Vagina (tissue), 2 donors: ENCODE data around the gene TMTC1. TPM values are rescaled to one million over a fixed set of nuclear protein-coding genes. Genes with fewer than 3 reads are reported as not detected.
A peak's percentile ranks its signal among the peaks of the same experiment; 100 is the strongest.

ENCODE experiments used
- DNase-seq, 2 donors: peaks; one replicate each; pipeline ENCODE4 v3.0.0-alpha.2; 2017; ENCODE audit errors: extremely low spot score in 2 of 2
- H3K27ac ChIP-seq: fragments of 200-600 bp; sonication (generic); one replicate; pipeline ENCODE4 v1.5.1; 2019
- H3K27me3 ChIP-seq: fragments of 200-600 bp; sonication (generic); one replicate; pipeline ENCODE4 v1.5.1; 2019
- H3K36me3 ChIP-seq, 2 donors: fragments of 200-600 bp; sonication (generic); one replicate each; pipeline ENCODE4 v1.5.1; 2017 to 2019
- H3K4me1 ChIP-seq: fragments of 200-600 bp; sonication (generic); one replicate; pipeline ENCODE4 v1.5.1; 2019
- H3K4me3 ChIP-seq, 2 donors: fragments of 200-600 bp; sonication (generic); 1 replicate in 1 of 2; 2 replicates in 1 of 2; pipeline ENCODE4 v1.5.1; 2016 to 2019
- H3K9me3 ChIP-seq: fragments of 200-600 bp; sonication (generic); one replicate; pipeline ENCODE4 v1.5.1; 2019
- POLR2A ChIP-seq, 2 donors: fragments of 450-650 bp; IDR thresholded peaks; one replicate each; pipeline ENCODE4 v1.6.1; 2017; ENCODE audit warnings: antibody characterized with exemption in 2 of 2, mild to moderate bottlenecking in 2 of 2, moderate library complexity in 2 of 2
- POLR2AphosphoS5 ChIP-seq, 2 donors: sonication (generic); formaldehyde crosslinking; IDR thresholded peaks; one replicate each; pipeline ENCODE4 v1.9.0; 2017; ENCODE audit warnings: antibody characterized with exemption in 2 of 2, mild to moderate bottlenecking in 2 of 2, low read depth in 1 of 2; ENCODE audit not compliant: insufficient read depth in 1 of 2
- intact Hi-C: fragments of 100-400 bp; cut with DNase I; formaldehyde crosslinking; loops from one replicate; pipeline ENCODE4 v1.15.1; 2023
- total RNA-seq: library from RNA; depleted of rRNA; stranded (reverse); fragments of >200 nt; gene quantifications from one replicate; pipeline ENCODE4 v1.2.3, GENCODE V29; 2016
- TF ChIP-seq, protein P1 (sequence below), 3 experiments: fragments of 450-650 bp in 2 of 3; fragments of 200-600 bp in 1 of 3; sonication (generic) in 1 of 3; IDR thresholded peaks; one replicate each; pipeline ENCODE4 v1.5.1; 2017 to 2019; ENCODE audit warnings: antibody characterized with exemption in 3 of 3, mild to moderate bottlenecking in 2 of 3, moderate library complexity in 2 of 3

Gene TMTC1
- total RNA-seq, 1 donor from 2014 or later = 63.8 TPM

DNA sequence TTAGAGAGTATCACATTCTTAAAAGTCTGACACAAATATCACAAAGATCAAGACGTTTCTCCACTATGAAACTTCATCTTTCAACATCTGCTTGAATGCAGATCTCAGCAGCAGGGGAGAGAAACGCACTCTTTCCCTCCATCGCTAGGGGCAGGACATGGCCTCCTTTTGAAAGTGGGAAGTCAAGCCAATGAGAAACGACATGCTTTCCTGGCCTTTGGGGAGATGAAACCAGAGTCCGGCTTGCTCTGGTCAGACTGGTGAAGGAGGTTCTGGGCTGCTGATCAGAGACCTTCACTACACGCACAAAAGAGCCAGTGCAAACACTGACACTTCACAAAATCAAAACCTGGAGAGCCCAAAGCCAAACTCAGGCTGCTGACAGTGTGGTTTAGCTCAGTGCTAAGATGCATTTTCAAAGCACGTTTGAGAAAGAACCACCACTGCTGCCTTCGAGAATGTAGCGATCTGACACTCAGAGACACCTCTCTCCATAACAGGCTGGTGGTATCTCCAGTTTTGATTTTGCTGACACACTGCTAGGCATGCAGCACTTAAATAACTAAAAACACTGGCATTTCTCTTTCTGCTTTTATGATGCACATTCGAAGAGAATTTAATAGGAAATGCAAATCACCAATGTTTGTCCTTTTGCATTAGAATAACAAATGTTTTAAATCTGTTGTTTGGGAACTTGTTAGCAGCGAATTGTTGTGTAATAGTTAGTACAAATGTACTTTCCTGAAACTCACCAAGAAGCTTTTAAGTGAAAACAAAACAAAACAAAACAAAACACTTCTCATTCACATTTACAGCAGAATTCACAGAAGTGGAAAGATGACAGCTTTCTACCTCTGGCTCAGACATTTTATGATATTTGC is 192.4 kb downstream of the TMTC1 start:
- no peaks in the 10 kb centered on the region for H3K27me3 ChIP-seq
- H3K27ac ChIP-seq = no peak overlapping the region
- no peak for TF ChIP-seq POLR2AphosphoS5 (IDR thresholded peaks at IDR 0.05; ENCODE audit: insufficient read depth in 1 of 2, low read depth in 1 of 2)
- TF ChIP-seq, protein P1, sequence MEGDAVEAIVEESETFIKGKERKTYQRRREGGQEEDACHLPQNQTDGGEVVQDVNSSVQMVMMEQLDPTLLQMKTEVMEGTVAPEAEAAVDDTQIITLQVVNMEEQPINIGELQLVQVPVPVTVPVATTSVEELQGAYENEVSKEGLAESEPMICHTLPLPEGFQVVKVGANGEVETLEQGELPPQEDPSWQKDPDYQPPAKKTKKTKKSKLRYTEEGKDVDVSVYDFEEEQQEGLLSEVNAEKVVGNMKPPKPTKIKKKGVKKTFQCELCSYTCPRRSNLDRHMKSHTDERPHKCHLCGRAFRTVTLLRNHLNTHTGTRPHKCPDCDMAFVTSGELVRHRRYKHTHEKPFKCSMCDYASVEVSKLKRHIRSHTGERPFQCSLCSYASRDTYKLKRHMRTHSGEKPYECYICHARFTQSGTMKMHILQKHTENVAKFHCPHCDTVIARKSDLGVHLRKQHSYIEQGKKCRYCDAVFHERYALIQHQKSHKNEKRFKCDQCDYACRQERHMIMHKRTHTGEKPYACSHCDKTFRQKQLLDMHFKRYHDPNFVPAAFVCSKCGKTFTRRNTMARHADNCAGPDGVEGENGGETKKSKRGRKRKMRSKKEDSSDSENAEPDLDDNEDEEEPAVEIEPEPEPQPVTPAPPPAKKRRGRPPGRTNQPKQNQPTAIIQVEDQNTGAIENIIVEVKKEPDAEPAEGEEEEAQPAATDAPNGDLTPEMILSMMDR (IDR thresholded peaks at IDR 0.05) = peak in 1 of 3 experiments; percentile 12
- intact Hi-C loops = no loop called here
- peak overlapping the region in 1 of 2 donors; percentile 7 for H3K4me3 ChIP-seq
- peaks cover 10% of the 10 kb centered on the region for H3K4me1 ChIP-seq
- no peaks in the 10 kb centered on the region for H3K9me3 ChIP-seq
- DNase-seq = no peak
- H3K36me3 ChIP-seq = no peaks in the 10 kb centered on the region

DNA sequence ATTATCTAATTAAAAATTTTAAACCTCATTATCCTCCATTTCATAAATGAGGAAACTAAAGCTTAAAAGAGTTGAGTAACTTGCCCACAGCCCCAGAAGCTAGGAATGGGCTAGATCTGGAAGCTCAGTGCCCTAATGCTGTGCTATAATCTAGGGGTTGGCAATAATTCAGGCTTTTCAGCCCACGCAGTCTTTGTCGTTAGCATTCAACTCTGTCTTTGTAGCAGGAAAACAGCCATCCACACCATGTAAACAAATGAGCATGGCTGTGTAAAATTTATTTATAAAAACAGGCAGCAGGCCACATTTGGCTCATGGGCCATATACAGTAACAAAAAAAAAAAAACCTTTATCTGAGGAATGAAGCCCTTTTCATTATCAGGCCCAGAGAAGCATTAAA is 193.9 kb downstream of the TMTC1 start:
- H3K27me3 ChIP-seq = no peaks in the 10 kb centered on the region
- no peaks in the 10 kb centered on the region for H3K9me3 ChIP-seq
- no peak for DNase-seq
- TF ChIP-seq POLR2A (IDR thresholded peaks at IDR 0.05) = no peak
- TF ChIP-seq, protein P1 (IDR thresholded peaks at IDR 0.05) = no peak
- TF ChIP-seq POLR2AphosphoS5 (IDR thresholded peaks at IDR 0.05; ENCODE audit: insufficient read depth in 1 of 2, low read depth in 1 of 2) = no peak
- H3K4me3 ChIP-seq = no peak overlapping the region
- H3K27ac ChIP-seq = peak overlapping the region; percentile 4
- intact Hi-C loops = no loop called here
- no peaks in the 10 kb centered on the region for H3K36me3 ChIP-seq
- H3K4me1 ChIP-seq = peaks cover 10% of the 10 kb centered on the region

DNA sequence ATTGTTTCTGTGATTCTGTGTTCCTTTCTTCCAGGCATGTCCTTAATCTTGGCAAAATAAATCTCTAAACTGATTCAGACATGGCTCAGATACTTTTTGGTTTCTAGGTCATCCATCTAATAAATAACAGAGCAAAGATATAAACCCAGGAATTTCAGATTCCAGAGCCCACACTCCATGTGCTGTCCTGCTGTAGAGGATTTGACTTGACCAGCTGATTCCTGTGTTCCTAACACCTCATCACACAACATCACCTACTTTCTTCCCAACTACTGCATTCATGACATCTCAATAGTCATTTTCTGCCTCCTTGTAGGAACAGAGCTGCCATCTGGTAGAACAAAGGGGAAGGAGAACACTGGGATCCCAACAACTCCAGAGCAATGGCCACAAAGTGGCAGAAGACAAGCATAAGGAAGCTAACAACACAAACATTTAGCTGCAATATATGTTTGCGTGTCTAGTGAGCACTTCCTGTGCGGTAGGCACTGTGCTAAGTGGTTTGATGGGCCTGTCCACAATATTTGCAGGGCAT is 194.4 kb downstream of the TMTC1 start:
- Histone ChIP-seq H3K27me3 (no peaks in the 10 kb centered on the region), H3K36me3 (no peaks in the 10 kb centered on the region), H3K4me3 (no peak overlapping the region), H3K9me3 (no peaks in the 10 kb centered on the region), H3K27ac (peak overlapping the region; percentile 4), H3K4me1 (peaks cover 10% of the 10 kb centered on the region)
- intact Hi-C loops = no loop called here
- TF ChIP-seq POLR2A (IDR thresholded peaks at IDR 0.05) = no peak
- TF ChIP-seq, protein P1 (IDR thresholded peaks at IDR 0.05) = no peak
- no peak for TF ChIP-seq POLR2AphosphoS5 (IDR thresholded peaks at IDR 0.05; ENCODE audit: insufficient read depth in 1 of 2, low read depth in 1 of 2)
- no peak for DNase-seq

DNA sequence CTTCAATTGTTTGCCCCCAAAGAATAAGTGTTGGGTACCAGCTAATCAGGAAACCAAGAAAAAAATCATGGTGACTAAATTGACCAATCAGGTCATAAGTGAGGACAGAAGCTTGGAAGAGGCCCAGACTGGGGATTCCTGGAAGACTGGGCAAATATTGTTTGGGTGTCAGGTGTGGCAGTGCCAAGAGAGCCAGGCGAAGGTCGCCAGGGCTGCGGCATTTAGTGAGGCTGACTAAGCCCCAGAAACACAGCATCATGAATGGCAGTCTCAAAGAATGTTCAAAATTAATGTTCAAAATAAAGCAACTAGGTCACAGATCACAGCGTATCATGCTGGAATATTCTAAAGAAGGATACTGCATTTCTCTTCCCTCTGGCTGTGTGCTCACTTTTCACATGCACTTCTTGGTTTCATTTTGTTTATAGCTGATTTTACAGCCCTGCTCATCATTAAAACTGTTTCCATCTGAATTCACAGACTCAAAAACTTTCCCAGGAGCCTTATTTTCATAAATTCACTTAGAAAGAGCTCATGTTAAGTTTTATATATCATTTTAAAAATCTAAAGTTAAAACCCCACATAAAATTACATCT is 201.0 kb downstream of the TMTC1 start:
- Histone ChIP-seq H3K27ac (peak overlapping the region; percentile 82), H3K9me3 (no peaks in the 10 kb centered on the region), H3K4me1 (peaks cover 27% of the 10 kb centered on the region), H3K36me3 (no peaks in the 10 kb centered on the region), H3K27me3 (no peaks in the 10 kb centered on the region), H3K4me3 (peak overlapping the region in 1 of 2 donors; percentile 20)
- intact Hi-C loops = no loop called here
- TF ChIP-seq POLR2AphosphoS5 (IDR thresholded peaks at IDR 0.05; ENCODE audit: insufficient read depth in 1 of 2, low read depth in 1 of 2) (peak in 1 of 2 donors; percentile 29), POLR2A (IDR thresholded peaks at IDR 0.05) (no peak)
- no peak for DNase-seq

DNA sequence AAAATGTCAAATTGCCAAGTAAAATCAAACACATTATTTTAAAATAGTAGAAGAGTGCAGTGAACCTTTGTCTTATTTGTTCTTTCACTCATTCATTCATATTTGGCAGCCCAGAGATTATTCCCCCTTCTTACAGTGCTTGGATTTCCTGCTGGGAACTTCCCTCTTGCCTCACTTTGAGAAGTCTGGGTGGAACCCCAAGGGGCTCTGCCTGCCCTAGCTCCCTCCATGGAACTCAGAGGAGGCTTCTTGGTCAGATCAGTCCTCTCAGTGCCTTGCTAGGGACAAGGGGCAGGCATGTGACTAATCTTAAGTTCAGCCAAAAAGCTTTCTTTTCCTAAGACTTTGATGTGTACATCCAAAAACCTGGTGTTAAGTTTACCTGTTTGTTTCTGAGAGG is 201.6 kb downstream of the TMTC1 start:
- Histone ChIP-seq H3K4me1 (peaks cover 27% of the 10 kb centered on the region), H3K36me3 (no peaks in the 10 kb centered on the region), H3K27ac (peak overlapping the region; percentile 82), H3K4me3 (no peak overlapping the region), H3K27me3 (no peaks in the 10 kb centered on the region), H3K9me3 (no peaks in the 10 kb centered on the region)
- TF ChIP-seq, protein P1 (IDR thresholded peaks at IDR 0.05) = no peak
- TF ChIP-seq POLR2A (IDR thresholded peaks at IDR 0.05) (no peak), POLR2AphosphoS5 (IDR thresholded peaks at IDR 0.05; ENCODE audit: insufficient read depth in 1 of 2, low read depth in 1 of 2) (no peak)
- DNase-seq = no peak
- intact Hi-C loops = no loop called here
